Measurements from ENCODE around the gene MRPL12. TPM values are rescaled to one million over a fixed set of nuclear protein-coding genes. Genes with fewer than 3 reads are reported as not detected.

The MRPL12 gene
- total and polyA plus RNA-seq, 2 donors (not counting 1 experiment from before 2014, with no cell fraction given) = 11.2 to 46.8 TPM

GRCh38 chr17:81700353-81701287 is 2.5 kb upstream of the MRPL12 start:
- H3K4me2 ChIP-seq (ENCODE audit: extremely low read depth, insufficient read depth, low read length) = no peak overlapping the region

GRCh38 chr17:81701288-81702071 is 1.7 kb upstream of the MRPL12 start:
- no peak for DNase-seq (ENCODE audit: low read depth in 2 of 2)
- H4K20me1 ChIP-seq (ENCODE audit: control insufficient read depth, extremely low read depth, insufficient read depth, low read length) = no peaks in the 10 kb centered on the region
- TF ChIP-seq EZH2 (IDR thresholded peaks at IDR 0.05; ENCODE audit: low read length, missing control alignments) (no peak), CTCF (conservative IDR thresholded peaks at IDR 0.05 in 1 of 2, IDR thresholded peaks at IDR 0.05 in 1 of 2; ENCODE audit: low read depth in 1 of 2, low read length in 2 of 2) (no peak)
- peak overlapping the region; percentile 98 for H3K4me2 ChIP-seq (ENCODE audit: extremely low read depth, insufficient read depth, low read length)
- H3K9ac ChIP-seq (ENCODE audit: insufficient read depth, low read length) = peak overlapping the region; percentile 13
- H3K36me3 ChIP-seq (ENCODE audit: control insufficient read depth, insufficient read depth, low read length) = peaks cover 37% of the 10 kb centered on the region
- H3K9me3 ChIP-seq (ENCODE audit: control insufficient read depth, insufficient read depth, low read depth, low read length) = no peaks in the 10 kb centered on the region
- H3K27ac ChIP-seq (ENCODE audit: insufficient read depth, low read length) = peak overlapping the region; percentile 61
- peaks cover 59% of the 10 kb centered on the region for H3K79me2 ChIP-seq (ENCODE audit: control insufficient read depth, insufficient read depth, low read length)
- no peak overlapping the region for H2AFZ ChIP-seq (ENCODE audit: low read length)
- no peaks in the 10 kb centered on the region for H3K27me3 ChIP-seq (ENCODE audit: control insufficient read depth, insufficient read depth, low read length)
- peaks cover 17% of the 10 kb centered on the region for H3K4me1 ChIP-seq (ENCODE audit: control insufficient read depth, extremely low read depth, insufficient read depth, low read length)
- peak overlapping the region; percentile 80 to 89 (median 86) for H3K4me3 ChIP-seq (replicated peaks in 1 of 4; ENCODE audit: control extremely low read depth in 1 of 4, insufficient read depth in 1 of 4, low read depth in 3 of 4, low read length in 4 of 4)

More at GRCh38 chr17:81700353-81701287, 2.5 kb upstream of the MRPL12 start:
- Histone ChIP-seq H2AFZ (ENCODE audit: low read length) (no peak overlapping the region), H3K4me3 (replicated peaks in 1 of 4; ENCODE audit: control extremely low read depth in 1 of 4, insufficient read depth in 1 of 4, low read depth in 3 of 4, low read length in 4 of 4) (no peak overlapping the region), H3K27me3 (ENCODE audit: control insufficient read depth, insufficient read depth, low read length) (no peaks in the 10 kb centered on the region), H3K9me3 (ENCODE audit: control insufficient read depth, insufficient read depth, low read depth, low read length) (no peaks in the 10 kb centered on the region), H4K20me1 (ENCODE audit: control insufficient read depth, extremely low read depth, insufficient read depth, low read length) (no peaks in the 10 kb centered on the region), H3K27ac (ENCODE audit: insufficient read depth, low read length) (peak overlapping the region; percentile 61), H3K9ac (ENCODE audit: insufficient read depth, low read length) (no peak overlapping the region), H3K4me1 (ENCODE audit: control insufficient read depth, extremely low read depth, insufficient read depth, low read length) (peaks cover 17% of the 10 kb centered on the region), H3K36me3 (ENCODE audit: control insufficient read depth, insufficient read depth, low read length) (peaks cover 37% of the 10 kb centered on the region), H3K79me2 (ENCODE audit: control insufficient read depth, insufficient read depth, low read length) (peaks cover 59% of the 10 kb centered on the region)
- TF ChIP-seq CTCF (conservative IDR thresholded peaks at IDR 0.05 in 1 of 2, IDR thresholded peaks at IDR 0.05 in 1 of 2; ENCODE audit: low read depth in 1 of 2, low read length in 2 of 2) (no peak), EZH2 (IDR thresholded peaks at IDR 0.05; ENCODE audit: low read length, missing control alignments) (no peak)
- no peak for DNase-seq (ENCODE audit: low read depth in 2 of 2)
